ENCODE data around the gene RALGAPA1.
"Not testable (repeated sequence)": the region's sequence is repeated elsewhere in the genome, so short reads cannot be mapped to it uniquely, and the experiment has no call there.

Gene RALGAPA1

GRCh38 chr14:35851823-35852222, 42.7 kb upstream of the RALGAPA1 start:
- no peak for TF ChIP-seq L3MBTL2 (conservative IDR thresholded peaks at IDR 0.05)
- TF ChIP-seq ARNT (IDR thresholded peaks at IDR 0.05) = no peak
- no peak for TF ChIP-seq CTBP1 (IDR thresholded peaks at IDR 0.05; ENCODE audit: borderline replicate concordance)
- no peak for TF ChIP-seq FOXK2 (IDR thresholded peaks at IDR 0.05)
- TF ChIP-seq ELF4 (IDR thresholded peaks at IDR 0.05) = no peak
- no peak for TF ChIP-seq SP1 (IDR thresholded peaks at IDR 0.05)
- no peak for TF ChIP-seq LEF1 (IDR thresholded peaks at IDR 0.05; ENCODE audit: borderline replicate concordance)
- no peak for TF ChIP-seq BHLHE40 (IDR thresholded peaks at IDR 0.05; ENCODE audit: borderline replicate concordance)
- TF ChIP-seq ZNF384 (IDR thresholded peaks at IDR 0.05) = no peak
- no peak for TF ChIP-seq HDGF (IDR thresholded peaks at IDR 0.05; ENCODE audit: borderline replicate concordance)
- no peak for TF ChIP-seq TARDBP (IDR thresholded peaks at IDR 0.05)
- TF ChIP-seq NFRKB (IDR thresholded peaks at IDR 0.05) = no peak
- POLR2A ChIA-PET = no interaction called here
- DNase-seq (ENCODE audit: extremely low spot score) = no peak
- CTCF ChIA-PET = no interaction called here

GRCh38 chr14:35849122-35849521, 40.0 kb upstream of the RALGAPA1 start:
- no peak for TF ChIP-seq BHLHE40 (IDR thresholded peaks at IDR 0.05; ENCODE audit: borderline replicate concordance)
- TF ChIP-seq PKNOX1 (IDR thresholded peaks at IDR 0.05) = no peak
- no peak for TF ChIP-seq ARNT (IDR thresholded peaks at IDR 0.05)
- TF ChIP-seq NFRKB (IDR thresholded peaks at IDR 0.05) = no peak
- TF ChIP-seq LEF1 (IDR thresholded peaks at IDR 0.05; ENCODE audit: borderline replicate concordance) = no peak
- TF ChIP-seq FOXM1 (IDR thresholded peaks at IDR 0.05; ENCODE audit: borderline replicate concordance) = no peak
- TF ChIP-seq HDGF (IDR thresholded peaks at IDR 0.05; ENCODE audit: borderline replicate concordance) = no peak
- no peak for TF ChIP-seq SUZ12 (IDR thresholded peaks at IDR 0.05)
- no peak for TF ChIP-seq TARDBP (IDR thresholded peaks at IDR 0.05)
- TF ChIP-seq CTBP1 (IDR thresholded peaks at IDR 0.05; ENCODE audit: borderline replicate concordance) = no peak
- TF ChIP-seq FOXK2 (IDR thresholded peaks at IDR 0.05) = no peak
- TF ChIP-seq SP1 (IDR thresholded peaks at IDR 0.05) = no peak
- TF ChIP-seq L3MBTL2 (conservative IDR thresholded peaks at IDR 0.05) = no peak
- no peak for TF ChIP-seq FOXA1 (IDR thresholded peaks at IDR 0.05)
- POLR2A ChIA-PET = no interaction called here
- CTCF ChIA-PET = no interaction called here
- no peak for DNase-seq (ENCODE audit: extremely low spot score)

GRCh38 chr14:35847636-35848035, 38.5 kb upstream of the RALGAPA1 start:
- DNase-seq (ENCODE audit: extremely low spot score) = no peak
- TF ChIP-seq PKNOX1 (IDR thresholded peaks at IDR 0.05) (no peak), TARDBP (IDR thresholded peaks at IDR 0.05) (no peak), NFRKB (IDR thresholded peaks at IDR 0.05) (no peak), LEF1 (IDR thresholded peaks at IDR 0.05; ENCODE audit: borderline replicate concordance) (no peak), SUZ12 (IDR thresholded peaks at IDR 0.05) (no peak), CTBP1 (IDR thresholded peaks at IDR 0.05; ENCODE audit: borderline replicate concordance) (no peak), ELF4 (IDR thresholded peaks at IDR 0.05) (no peak), FOXM1 (IDR thresholded peaks at IDR 0.05; ENCODE audit: borderline replicate concordance) (no peak), ZNF384 (IDR thresholded peaks at IDR 0.05) (no peak)
- ChIA-PET POLR2A (no interaction called here), CTCF (no interaction called here)

GRCh38 chr14:35844494-35844893, 35.4 kb upstream of the RALGAPA1 start:
- ChIA-PET POLR2A (no interaction called here), CTCF (no interaction called here)
- TF ChIP-seq PKNOX1 (IDR thresholded peaks at IDR 0.05) = no peak
- no peak for TF ChIP-seq NFRKB (IDR thresholded peaks at IDR 0.05)
- TF ChIP-seq CTBP1 (IDR thresholded peaks at IDR 0.05; ENCODE audit: borderline replicate concordance) = no peak
- TF ChIP-seq ZNF384 (IDR thresholded peaks at IDR 0.05) = no peak
- no peak for TF ChIP-seq FOXM1 (IDR thresholded peaks at IDR 0.05; ENCODE audit: borderline replicate concordance)
- no peak for DNase-seq (ENCODE audit: extremely low spot score)

- CTCF ChIA-PET, POLR2A ChIA-PET: not testable (repeated sequence)
Measured at GRCh38 chr14:35842245-35842644, 33.1 kb upstream of the RALGAPA1 start.

GRCh38 chr14:35841704-35842103, 32.6 kb upstream of the RALGAPA1 start:
- POLR2A ChIA-PET; CTCF ChIA-PET; DNase-seq (ENCODE audit: extremely low spot score): not testable (repeated sequence)

More at GRCh38 chr14:35842245-35842644, 33.1 kb upstream of the RALGAPA1 start:
- not testable (repeated sequence) for DNase-seq (ENCODE audit: extremely low spot score)

- CTCF ChIA-PET = no interaction called here
- TF ChIP-seq L3MBTL2 (conservative IDR thresholded peaks at IDR 0.05) = no peak
- TF ChIP-seq FOXM1 (IDR thresholded peaks at IDR 0.05; ENCODE audit: borderline replicate concordance) = no peak
- no peak for TF ChIP-seq ARNT (IDR thresholded peaks at IDR 0.05)
- no peak for TF ChIP-seq CTBP1 (IDR thresholded peaks at IDR 0.05; ENCODE audit: borderline replicate concordance)
- no peak for TF ChIP-seq FOXK2 (IDR thresholded peaks at IDR 0.05)
- no peak for TF ChIP-seq SUZ12 (IDR thresholded peaks at IDR 0.05)
- TF ChIP-seq BHLHE40 (IDR thresholded peaks at IDR 0.05; ENCODE audit: borderline replicate concordance) = no peak
- TF ChIP-seq TARDBP (IDR thresholded peaks at IDR 0.05) = no peak
- TF ChIP-seq SP1 (IDR thresholded peaks at IDR 0.05) = no peak
- no peak for TF ChIP-seq ZNF384 (IDR thresholded peaks at IDR 0.05)
- TF ChIP-seq LEF1 (IDR thresholded peaks at IDR 0.05; ENCODE audit: borderline replicate concordance) = no peak
- TF ChIP-seq FOXA1 (IDR thresholded peaks at IDR 0.05) = no peak
- TF ChIP-seq PKNOX1 (IDR thresholded peaks at IDR 0.05) = no peak
- TF ChIP-seq NFRKB (IDR thresholded peaks at IDR 0.05) = no peak
- TF ChIP-seq ELF4 (IDR thresholded peaks at IDR 0.05) = no peak
- no peak for TF ChIP-seq HDGF (IDR thresholded peaks at IDR 0.05; ENCODE audit: borderline replicate concordance)
- DNase-seq (ENCODE audit: extremely low spot score) = no peak
- POLR2A ChIA-PET = interaction anchor here (1.4 kb wide), 1 partner anchor 9 kb away, joined by 4 read pairs; the partner anchor contains the start of gene BRMS1L
Measured at GRCh38 chr14:35835208-35835982, 26.3 kb upstream of the RALGAPA1 start.

All from HEK293T (cell line).